NCI-H2107 treated with DMSO at 0.1 percent for 48 hours (cell line): ENCODE results near the gene PES1.
"Not testable (repeated sequence)": the region's sequence is repeated elsewhere in the genome, so short reads cannot be mapped to it uniquely, and the experiment has no call there.

Source experiments
- DNase-seq: peaks from one replicate; lab custom pipeline; 2025; ENCODE audit not compliant: unreplicated experiment; lab: John Stamatoyannopoulos, UW

PES1 gene

DNA sequence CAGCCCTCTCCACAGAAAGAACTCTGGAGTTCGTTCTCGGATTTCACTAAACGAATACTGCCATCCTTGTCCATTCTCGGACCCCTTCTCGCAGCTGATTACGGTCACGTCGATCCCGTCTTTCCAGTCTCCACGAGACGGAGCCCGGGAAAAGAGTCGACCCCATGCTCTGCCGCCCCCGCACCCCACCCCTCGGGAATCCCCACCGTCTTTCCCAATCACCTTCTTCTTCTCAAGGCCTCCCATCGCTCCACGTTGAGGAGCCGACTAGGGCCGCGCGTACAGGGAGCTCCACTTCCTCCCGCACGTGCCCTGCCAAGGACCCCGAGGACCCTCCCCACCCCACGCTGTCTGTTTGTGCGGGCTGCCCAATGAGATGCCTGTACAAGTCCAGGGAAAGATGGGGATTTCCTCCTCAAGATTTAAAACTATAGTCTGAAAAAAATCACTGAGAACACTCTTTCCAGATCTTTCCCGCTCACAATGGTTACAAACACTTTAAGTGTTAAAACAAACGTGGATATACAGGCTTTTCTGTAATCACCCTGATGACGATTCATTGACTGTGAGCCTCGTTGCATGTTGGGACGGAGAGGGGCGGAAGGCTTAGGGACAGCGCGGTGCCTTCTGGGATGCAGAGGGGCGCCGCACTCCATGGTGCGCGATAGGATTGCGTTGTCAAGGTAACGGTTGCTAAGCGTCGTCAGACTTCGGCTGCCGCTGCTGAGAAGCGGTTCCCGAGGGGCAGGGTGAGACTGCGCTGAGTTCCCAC is at the start of gene PES1:
Gene PES1, minus strand, starts transcription at position 323 of the 772 bp plus-strand sequence. Its CDS starts 77 bp downstream, at position 246.
- peak; percentile 95 for DNase-seq

DNA sequence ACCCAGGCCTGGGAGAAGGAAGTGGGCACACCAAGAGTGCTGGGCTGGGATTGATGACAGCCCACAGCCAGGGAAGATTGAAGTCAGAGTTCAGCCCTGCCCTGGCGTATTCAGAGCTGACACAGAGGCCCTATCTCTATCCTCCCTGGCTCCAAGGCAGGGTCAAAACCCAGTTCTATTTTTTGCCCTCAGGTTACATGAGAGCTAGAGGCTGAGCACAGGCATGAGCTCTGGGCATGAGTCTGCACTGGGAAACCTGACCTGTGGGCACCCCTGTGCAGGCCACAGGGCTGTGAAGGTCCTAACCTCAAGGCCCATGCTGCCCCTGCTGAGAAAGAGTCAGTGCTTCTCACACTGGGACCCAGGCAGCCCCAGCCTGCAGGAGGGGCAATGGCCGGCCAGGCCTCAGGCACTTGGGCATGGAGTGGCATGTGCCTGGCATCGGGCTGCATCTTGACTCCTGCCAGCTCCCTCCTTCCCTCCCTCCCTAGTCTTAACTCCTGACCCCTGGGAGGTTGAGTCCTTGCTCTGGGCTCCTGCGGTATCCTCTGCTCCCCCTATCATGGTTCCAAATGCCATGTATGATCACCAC is 49.2 kb upstream of the PES1 start:
- no peak for DNase-seq

DNA sequence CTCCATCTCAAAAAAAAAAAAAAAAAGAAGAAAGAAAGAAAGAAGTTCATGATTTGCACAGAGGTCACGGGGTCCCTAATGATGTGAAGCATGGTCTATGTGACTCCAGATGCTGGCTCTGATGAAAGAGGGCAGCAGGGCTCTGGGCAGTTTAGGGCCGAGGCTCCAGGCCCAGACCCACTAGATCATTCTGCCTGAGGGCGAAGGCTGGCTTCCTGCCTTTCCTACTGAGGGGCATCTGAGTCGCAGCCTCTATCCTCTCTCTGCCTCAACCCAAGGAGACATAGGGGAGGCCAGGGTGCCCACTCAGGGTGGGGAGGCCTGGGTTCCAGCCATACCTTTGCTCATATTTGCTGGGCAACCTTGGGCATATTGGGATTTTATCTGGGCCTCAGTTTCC is 48.7 kb upstream of the PES1 start:
- DNase-seq: no peak

DNA sequence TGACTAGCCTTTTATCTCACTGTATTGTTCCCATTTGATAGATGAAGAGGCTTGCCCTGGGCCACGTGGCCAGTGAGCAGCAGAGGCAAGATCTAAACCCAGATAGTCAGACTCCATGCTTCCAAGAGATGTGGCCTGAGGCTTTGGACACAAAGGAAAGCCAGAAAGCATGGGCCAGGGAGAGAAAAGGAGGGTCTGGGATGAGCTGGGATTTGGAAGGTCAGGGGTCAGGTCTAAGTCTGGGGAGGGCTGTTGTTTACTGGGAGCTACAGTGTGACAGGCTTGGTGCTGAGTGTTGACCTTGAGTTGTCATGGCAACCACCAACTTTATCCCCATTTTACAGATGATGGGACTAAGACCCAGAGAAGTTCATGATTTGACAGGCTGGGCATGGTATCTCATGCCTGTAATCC is 46.0 kb upstream of the PES1 start:
- DNase-seq: no peak

DNA sequence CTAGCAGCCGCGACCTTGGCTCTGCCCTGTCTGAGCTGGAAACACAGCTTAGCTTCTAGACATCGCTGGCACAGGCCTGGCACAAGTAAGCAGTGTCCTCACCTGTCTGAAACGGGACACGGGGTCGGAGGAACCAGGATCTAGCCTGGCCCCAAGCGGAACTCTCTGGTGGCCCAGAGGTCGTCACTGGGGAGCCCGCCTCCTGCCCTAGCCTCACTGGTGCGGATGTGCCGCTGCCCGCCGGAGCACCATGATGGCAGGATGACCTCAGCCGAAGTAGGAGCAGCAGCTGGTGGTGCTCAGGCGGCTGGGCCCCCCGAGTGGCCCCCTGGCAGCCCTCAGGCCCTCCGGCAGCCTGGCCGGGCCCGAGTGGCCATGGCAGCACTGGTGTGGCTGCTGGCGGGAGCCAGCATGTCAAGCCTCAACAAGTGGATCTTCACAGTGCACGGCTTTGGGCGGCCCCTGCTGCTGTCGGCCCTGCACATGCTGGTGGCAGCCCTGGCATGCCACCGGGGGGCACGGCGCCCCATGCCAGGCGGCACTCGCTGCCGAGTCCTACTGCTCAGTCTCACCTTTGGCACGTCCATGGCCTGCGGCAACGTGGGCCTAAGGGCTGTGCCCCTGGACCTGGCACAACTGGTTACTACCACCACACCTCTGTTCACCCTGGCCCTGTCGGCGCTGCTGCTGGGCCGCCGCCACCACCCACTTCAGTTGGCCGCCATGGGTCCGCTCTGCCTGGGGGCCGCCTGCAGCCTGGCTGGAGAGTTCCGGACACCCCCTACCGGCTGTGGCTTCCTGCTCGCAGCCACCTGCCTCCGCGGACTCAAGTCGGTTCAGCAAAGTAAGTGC is 44.7 kb upstream of the PES1 start:
- no peak for DNase-seq

DNA sequence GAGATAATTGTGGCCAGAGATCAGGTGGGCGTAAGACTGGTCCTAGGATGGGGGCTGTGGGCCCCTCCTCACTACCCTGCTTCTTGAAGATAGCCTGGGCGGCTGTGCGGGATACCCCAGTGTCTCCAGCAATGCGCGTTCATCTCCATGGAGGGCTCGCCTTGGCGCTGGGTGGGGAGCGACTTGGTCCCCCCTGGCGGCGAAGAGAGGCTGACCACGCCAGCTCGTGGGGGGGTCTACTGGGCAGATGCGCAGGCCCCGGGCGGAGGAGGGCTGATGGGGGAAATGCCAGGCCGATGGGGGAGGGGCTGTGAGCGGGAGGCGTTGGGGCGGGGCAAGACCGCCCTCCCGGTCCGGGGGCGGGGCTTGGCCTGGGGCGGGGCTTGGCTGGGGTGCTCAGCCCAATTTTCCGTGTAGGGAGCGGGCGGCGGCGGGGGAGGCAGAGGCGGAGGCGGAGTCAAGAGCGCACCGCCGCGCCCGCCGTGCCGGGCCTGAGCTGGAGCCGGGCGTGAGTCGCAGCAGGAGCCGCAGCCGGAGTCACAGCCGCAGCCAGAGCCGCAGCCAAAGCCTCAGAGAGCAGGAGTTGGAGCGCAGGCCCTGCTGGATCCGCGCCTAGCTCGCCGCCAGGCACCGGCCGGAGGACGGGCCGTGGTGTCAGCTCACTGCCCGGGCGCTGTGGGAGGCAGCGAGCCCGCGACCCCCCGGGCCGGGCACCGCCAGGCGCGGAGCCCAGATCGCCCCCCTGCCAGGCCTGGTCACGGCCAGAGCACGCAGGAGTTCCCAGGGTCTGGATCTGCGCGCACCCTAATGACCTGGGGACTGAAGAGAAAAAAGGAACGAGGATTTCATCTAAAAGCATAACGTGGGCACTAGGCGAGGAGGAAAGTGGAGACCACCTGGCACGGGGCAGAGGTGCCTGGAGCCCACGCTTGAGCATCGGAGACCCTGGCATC is 43.8 kb upstream of the PES1 start, which contains the start of gene SLC35E4:
Gene SLC35E4, plus strand, starts transcription at position 509 of the 953 bp plus-strand sequence. CDS start 670 bp downstream, outside the sequence.
- peak; percentile 13 for DNase-seq

DNA sequence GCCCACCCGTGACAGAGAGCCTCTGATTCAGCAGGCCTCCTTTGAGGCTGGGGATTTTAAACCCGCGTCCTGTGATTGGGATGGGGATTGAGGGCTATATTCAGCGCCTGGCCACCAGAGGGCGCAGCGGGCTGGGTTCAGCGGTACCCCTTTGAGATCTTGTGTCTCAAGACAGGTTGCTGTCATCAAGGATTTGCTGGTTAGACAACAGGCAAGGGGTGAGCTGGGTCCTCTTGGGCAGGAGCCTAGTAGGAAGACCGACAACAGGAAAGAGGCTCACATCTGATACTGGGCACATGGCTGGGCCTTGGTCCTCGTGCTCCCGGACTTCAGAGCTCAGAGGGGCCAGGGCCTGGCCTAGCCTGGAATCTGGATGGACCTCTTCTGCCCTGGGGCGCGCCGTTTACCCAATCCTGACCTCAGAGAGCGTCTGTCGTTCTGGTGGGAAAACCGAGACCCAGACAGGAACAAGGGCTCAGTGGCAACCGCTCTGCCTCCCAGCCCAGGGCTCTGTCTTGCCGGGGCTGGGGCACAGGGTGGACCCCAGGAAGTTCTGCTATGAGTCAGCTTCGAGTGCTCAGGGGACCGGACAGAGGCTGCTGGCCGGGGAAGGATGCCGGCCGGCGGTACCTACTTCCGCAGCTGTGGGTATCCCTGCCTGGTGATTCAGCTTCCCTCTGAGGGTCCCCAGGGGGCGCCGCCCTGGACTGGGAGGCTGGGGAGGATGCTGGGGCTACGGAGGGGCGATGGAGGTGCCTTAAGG is 42.9 kb upstream of the PES1 start:
- DNase-seq: peak; percentile 53

DNA sequence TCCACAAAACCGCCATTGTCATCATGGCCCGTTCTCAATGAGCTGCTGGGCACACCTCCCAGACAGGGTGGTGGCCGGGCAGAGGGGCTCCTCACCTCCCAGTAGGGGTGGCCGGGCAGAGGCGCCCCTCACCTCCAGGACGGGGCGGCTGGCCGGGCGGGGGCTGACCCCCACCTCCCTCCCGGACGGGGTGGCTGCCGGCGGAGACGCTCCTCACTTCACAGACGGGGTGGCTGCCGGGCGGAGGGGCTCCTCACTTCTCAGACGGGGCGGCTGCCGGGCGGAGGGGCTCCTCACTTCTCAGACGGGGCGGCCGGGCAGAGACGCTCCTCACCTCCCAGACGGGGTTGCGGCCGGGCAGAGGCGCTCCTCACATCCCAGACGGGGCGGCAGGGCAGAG is 39.8 kb upstream of the PES1 start:
- not testable (repeated sequence) for DNase-seq

DNA sequence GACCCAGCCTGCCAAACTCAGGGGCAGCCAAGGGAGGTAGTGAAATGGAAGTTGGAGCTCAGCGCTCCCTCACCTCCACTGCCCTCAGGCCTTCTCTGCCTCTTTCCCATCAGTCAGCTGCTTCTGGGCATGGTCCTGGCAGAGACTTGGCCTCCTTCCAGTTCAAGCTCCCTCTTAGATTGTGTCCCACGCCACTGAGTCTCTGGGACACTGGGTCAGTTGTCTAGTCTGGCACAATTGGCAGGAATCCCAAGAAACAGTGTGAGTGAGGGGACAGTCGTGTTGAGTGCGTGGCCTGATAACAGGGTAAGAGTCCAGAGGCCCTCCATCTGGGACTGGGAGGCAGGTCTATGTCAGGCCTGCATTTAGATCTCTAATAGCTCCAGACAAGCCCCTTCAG is 36.8 kb upstream of the PES1 start:
- no peak for DNase-seq

DNA sequence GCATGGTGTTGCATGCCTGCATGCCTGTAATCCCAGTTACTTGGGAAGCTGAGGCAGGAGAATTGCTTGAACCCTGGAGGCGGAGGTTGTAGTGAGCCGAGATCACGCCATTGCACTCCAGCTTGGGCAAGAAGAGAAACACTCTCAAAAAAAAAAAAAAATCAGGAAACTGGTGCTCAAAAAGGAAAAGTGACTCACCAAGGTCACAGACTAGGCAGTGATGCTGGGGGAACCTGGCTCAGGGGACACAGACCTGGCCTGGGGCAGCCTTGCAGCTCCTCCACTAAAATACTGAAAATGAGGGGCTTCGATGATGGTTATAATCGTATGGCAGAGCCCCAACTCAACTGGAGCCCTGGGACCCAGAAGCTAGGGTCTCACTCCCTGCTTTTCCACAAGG is 35.8 kb upstream of the PES1 start:
- DNase-seq: no peak

DNA sequence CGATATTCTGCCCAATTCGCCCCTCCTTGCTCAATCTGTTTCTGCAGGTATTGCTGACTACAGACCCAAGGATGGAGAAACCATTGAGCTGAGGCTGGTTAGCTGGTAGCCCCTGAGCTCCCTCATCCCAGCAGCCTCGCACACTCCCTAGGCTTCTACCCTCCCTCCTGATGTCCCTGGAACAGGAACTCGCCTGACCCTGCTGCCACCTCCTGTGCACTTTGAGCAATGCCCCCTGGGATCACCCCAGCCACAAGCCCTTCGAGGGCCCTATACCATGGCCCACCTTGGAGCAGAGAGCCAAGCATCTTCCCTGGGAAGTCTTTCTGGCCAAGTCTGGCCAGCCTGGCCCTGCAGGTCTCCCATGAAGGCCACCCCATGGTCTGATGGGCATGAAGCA is 34.7 kb upstream of the PES1 start:
- no peak for DNase-seq

DNA sequence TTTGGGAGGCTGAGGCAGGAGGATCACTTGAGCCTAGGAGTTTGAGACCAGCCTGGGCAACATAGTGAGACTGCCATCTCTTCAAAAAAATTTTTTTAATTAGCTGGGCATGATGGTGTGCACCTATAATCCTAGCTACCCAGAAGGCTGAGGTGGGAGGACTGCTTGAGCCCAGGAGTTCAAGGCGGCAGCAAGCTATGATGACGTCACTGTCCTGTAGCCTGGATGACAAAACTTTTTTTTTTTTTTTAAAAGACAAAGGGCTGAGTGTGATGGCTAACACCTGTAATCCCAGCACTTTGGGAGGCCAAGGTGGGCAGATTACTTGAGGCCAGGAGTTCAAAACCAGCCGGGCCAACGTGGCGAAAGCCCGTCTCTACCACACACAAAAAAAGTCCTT is 28.2 kb upstream of the PES1 start:
- not testable (repeated sequence) for DNase-seq

DNA sequence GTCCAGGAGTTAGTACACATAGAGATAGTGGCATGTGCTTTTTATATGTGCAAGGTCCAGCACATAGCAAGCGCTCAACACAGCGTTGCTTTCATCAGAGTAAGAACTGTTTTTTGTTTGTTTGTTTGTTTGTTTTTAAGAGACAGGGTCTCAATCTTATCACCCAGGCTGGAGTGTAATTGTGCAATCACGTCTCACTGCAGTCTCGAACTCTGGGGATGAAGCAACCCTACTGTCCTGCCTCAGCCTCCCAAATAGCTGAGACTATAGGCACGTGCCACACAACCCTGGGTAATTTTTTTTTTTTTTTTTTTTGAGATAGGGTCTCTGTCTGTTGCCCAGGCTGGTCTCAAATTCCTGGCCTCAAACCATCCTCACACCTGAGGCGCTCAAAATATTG is 26.1 kb upstream of the PES1 start:
- DNase-seq: no peak

DNA sequence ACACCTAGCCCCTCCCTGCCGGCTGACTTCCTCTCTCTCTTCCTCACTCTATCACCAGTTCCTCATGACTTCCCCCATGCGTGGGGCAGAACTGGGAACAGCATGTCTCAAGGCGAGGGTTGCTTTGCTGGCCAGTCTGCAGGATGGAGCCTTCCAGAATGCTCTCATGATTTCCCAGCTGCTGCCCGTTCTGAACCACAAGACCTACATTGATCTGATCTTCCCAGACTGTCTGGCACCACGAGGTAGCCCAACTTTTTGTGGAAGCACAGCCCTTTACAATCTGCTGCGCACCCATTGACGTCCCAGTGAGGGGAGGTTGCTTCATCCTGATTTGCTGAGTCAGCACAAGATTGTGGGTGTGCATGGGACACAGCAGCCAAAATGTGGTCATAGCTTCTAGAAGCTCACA is 23.8 kb upstream of the PES1 start:
- no peak for DNase-seq

DNA sequence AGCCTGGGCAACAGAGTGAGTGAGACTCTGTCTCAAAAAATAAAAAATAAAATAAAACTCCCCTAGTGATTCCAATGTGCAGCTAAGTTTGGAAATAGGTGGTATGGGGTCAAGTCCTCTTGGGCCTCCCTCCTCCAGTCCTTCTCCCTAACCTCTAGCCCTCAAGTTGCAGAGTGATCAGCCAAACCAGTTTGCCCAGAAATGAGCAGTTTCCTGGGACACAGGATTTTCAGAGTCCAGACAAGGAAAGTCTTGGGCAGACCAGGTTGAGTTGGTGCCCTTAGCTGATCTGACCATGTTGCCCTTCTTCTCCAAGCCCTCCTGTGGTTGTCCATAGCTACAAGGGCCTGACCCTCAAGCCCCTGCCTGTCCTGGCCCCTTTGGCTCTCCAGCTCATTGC is 23.2 kb upstream of the PES1 start:
- DNase-seq: no peak

DNA sequence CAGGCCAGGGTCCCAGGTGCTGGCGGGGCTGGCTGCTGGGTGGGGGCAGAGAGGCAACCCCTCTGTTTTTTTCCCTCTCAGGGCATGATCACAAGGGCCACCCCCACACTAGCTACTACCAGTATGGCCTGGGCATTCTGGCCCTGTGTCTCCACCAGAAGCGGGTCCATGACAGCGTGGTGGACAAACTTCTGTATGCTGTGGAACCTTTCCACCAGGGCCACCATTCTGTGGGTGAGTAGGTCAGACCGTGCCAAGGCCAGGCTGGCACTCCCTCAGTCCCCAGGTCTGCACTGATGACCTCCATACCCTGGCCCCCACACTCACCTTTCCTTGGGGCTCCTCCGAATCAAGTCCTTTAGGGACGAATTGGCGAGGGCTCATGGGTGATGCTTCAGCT is 22.6 kb upstream of the PES1 start:
- DNase-seq: no peak

DNA sequence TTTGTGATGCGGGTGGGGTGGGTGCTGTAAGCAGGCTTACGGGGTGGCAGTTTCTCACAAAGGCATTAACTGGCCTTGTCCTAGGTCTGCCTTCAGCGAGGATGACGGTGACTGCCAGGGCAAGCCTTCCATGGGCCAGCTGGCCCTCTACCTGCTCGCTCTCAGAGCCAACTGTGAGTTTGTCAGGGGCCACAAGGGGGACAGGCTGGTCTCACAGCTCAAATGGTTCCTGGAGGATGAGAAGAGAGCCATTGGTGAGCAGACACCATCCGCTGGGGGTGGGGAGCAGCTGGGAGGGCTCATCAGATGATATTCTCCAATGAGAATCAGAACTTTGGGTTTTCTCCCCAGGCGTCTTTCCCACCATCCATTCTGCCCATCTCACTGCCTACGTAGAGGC is 21.1 kb upstream of the PES1 start:
- DNase-seq: no peak

DNA sequence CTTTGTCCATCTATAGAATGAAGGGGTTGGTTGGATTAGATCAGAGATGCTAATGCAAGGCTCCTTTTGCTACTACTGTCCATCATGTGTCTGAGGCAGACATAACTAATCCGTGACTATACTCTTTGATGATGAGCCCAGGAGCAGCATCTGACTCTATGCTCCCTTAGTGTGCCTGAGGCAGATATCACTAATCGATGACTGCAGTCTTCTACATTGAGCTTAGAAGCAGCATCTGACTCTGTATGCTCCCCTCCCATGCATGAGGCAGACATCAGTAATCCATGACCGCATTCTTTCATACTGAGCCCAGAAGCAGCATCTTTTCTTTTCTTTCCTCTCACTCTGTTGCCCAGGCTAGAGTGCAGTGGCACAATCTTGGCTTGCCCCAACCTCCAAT is 19.5 kb upstream of the PES1 start:
- DNase-seq: no peak

DNA sequence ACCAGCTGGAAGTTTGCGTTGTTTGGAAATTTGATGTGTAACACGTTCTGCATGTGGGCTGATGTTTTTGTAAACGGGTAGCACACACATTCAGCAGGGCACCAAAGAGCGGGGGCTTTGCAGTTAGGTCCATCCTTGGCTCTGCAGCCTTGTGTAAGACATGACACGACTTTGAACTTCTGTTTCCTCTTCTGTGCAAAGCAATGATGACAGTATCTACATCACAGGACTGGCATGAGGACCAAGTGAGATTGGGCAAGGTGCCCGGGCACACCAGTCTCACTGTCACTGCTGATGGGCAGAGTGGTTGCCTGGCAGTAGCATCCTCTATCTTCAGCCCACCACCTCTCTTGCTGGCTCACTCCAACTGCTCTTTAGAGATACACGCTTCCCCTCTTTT is 18.6 kb upstream of the PES1 start:
- no peak for DNase-seq
